ENCODE measurements around the gene CD164. TPM values are rescaled to one million over a fixed set of nuclear protein-coding genes. Genes with fewer than 3 reads are reported as not detected.

CD164 gene
- 109 and 119 TPM in 2 replicates for polyA plus RNA-seq (2014; cell fraction: cytosol; rRNA removed)
- polyA plus RNA-seq (2014; cell fraction: nucleus; rRNA removed) = 84.4 and 99.9 TPM in 2 replicates

- peak; percentile 95 for DNase-seq (ENCODE audit: low spot score)
Observed at GRCh38 chr6:109381747-109382575, at the start of gene CD164. Gene CD164, minus strand, starts transcription at chr6:109382467. Its CDS starts 89 bp downstream, at chr6:109382378.

- no peak for DNase-seq (ENCODE audit: low spot score)
Observed at GRCh38 chr6:109429496-109429895, 47.2 kb upstream of the CD164 start.

- no peak for DNase-seq (ENCODE audit: low spot score)
Observed at GRCh38 chr6:109428889-109429477, 46.7 kb upstream of the CD164 start.

GRCh38 chr6:109424946-109425345 is 42.7 kb upstream of the CD164 start:
- DNase-seq (ENCODE audit: low spot score) = no peak

- DNase-seq (ENCODE audit: low spot score) = no peak
Observed at GRCh38 chr6:109421184-109421583, 38.9 kb upstream of the CD164 start.

- DNase-seq (ENCODE audit: low spot score) = no peak
Observed at GRCh38 chr6:109420751-109421150, 38.5 kb upstream of the CD164 start.

GRCh38 chr6:109417646-109418045 is 35.4 kb upstream of the CD164 start:
- DNase-seq (ENCODE audit: low spot score) = no peak

- DNase-seq (ENCODE audit: low spot score) = no peak
Observed at GRCh38 chr6:109411034-109411433, 28.8 kb upstream of the CD164 start.

- no peak for DNase-seq (ENCODE audit: low spot score)
Observed at GRCh38 chr6:109406196-109406595, 23.9 kb upstream of the CD164 start.

GRCh38 chr6:109397020-109397419 is 14.8 kb upstream of the CD164 start:
- DNase-seq (ENCODE audit: low spot score) = no peak

GRCh38 chr6:109396046-109396718 is 13.9 kb upstream of the CD164 start:
- no peak for DNase-seq (ENCODE audit: low spot score)

- DNase-seq (ENCODE audit: low spot score) = no peak
Observed at GRCh38 chr6:109393886-109394281, 11.6 kb upstream of the CD164 start.

GRCh38 chr6:109393157-109393885 is 11.1 kb upstream of the CD164 start:
- no peak for DNase-seq (ENCODE audit: low spot score)

GRCh38 chr6:109389650-109390274 is 7.5 kb upstream of the CD164 start:
- DNase-seq (ENCODE audit: low spot score) = no peak

- DNase-seq (ENCODE audit: low spot score) = no peak
Observed at GRCh38 chr6:109388265-109388664, 6.0 kb upstream of the CD164 start.

GRCh38 chr6:109383438-109383940 is 1.2 kb upstream of the CD164 start:
- DNase-seq (ENCODE audit: low spot score) = no peak

GRCh38 chr6:109382576-109383437 is 540 bp upstream of the CD164 start:
- DNase-seq (ENCODE audit: low spot score) = peak; percentile 95

GRCh38 chr6:109381061-109381746 is 1.1 kb downstream of the CD164 start:
- peak; percentile 29 for DNase-seq (ENCODE audit: low spot score)

- no peak for DNase-seq (ENCODE audit: low spot score)
Observed at GRCh38 chr6:109379711-109380110, 2.6 kb downstream of the CD164 start.

All from SK-N-DZ (cell line).